ENCODE data around the gene UBA5.

DNA sequence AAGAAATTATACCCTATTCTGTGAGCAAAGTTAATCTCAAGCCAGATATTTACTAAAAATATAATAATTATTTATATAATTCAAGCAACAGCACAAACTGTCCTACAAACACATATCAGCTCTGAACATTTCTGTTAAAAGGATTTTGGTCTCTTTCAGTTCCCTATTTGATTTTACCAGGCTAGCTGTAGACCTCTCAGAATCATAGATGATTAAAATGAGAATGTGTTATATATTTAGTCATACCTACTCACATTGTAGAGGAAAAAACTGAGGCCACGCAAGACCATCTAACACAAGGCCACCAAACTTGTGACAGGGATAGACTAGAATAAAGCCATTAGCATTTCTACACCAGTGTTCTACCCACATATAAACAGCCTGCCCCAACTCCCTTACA is 34.5 kb upstream of the UBA5 start:
- TF ChIP-seq, protein P1, sequence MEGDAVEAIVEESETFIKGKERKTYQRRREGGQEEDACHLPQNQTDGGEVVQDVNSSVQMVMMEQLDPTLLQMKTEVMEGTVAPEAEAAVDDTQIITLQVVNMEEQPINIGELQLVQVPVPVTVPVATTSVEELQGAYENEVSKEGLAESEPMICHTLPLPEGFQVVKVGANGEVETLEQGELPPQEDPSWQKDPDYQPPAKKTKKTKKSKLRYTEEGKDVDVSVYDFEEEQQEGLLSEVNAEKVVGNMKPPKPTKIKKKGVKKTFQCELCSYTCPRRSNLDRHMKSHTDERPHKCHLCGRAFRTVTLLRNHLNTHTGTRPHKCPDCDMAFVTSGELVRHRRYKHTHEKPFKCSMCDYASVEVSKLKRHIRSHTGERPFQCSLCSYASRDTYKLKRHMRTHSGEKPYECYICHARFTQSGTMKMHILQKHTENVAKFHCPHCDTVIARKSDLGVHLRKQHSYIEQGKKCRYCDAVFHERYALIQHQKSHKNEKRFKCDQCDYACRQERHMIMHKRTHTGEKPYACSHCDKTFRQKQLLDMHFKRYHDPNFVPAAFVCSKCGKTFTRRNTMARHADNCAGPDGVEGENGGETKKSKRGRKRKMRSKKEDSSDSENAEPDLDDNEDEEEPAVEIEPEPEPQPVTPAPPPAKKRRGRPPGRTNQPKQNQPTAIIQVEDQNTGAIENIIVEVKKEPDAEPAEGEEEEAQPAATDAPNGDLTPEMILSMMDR (IDR thresholded peaks at IDR 0.05): no peak
- no peak for TF ChIP-seq TCF7L2 (IDR thresholded peaks at IDR 0.05; ENCODE audit: low read depth, low read length)
- TF ChIP-seq SIN3A (IDR thresholded peaks at IDR 0.05; ENCODE audit: borderline replicate concordance, insufficient read depth, low read depth, low read length): no peak
- TF ChIP-seq, protein P2, sequence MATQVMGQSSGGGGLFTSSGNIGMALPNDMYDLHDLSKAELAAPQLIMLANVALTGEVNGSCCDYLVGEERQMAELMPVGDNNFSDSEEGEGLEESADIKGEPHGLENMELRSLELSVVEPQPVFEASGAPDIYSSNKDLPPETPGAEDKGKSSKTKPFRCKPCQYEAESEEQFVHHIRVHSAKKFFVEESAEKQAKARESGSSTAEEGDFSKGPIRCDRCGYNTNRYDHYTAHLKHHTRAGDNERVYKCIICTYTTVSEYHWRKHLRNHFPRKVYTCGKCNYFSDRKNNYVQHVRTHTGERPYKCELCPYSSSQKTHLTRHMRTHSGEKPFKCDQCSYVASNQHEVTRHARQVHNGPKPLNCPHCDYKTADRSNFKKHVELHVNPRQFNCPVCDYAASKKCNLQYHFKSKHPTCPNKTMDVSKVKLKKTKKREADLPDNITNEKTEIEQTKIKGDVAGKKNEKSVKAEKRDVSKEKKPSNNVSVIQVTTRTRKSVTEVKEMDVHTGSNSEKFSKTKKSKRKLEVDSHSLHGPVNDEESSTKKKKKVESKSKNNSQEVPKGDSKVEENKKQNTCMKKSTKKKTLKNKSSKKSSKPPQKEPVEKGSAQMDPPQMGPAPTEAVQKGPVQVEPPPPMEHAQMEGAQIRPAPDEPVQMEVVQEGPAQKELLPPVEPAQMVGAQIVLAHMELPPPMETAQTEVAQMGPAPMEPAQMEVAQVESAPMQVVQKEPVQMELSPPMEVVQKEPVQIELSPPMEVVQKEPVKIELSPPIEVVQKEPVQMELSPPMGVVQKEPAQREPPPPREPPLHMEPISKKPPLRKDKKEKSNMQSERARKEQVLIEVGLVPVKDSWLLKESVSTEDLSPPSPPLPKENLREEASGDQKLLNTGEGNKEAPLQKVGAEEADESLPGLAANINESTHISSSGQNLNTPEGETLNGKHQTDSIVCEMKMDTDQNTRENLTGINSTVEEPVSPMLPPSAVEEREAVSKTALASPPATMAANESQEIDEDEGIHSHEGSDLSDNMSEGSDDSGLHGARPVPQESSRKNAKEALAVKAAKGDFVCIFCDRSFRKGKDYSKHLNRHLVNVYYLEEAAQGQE (IDR thresholded peaks at IDR 0.05; ENCODE audit: insufficient read depth in 1 of 2, low read depth in 2 of 2, low read length in 1 of 2): no peak
